ENCODE results near the gene EEIG2. TPM values are rescaled to one million over a fixed set of nuclear protein-coding genes. Genes with fewer than 3 reads are reported as not detected.

The EEIG2 gene
- total RNA-seq, 1 donor: 23.7 TPM

GRCh38 chr1:108523829-108524228, 36.1 kb upstream of the EEIG2 start:
- H3K4me3 ChIP-seq (ENCODE audit: low read depth, low read length): no peak overlapping the region
- no peak for DNase-seq (ENCODE audit: low read depth)
- TF ChIP-seq CTCF (IDR thresholded peaks at IDR 0.05; ENCODE audit: insufficient read depth, low read depth, low read length): no peak

- TF ChIP-seq CTCF (IDR thresholded peaks at IDR 0.05; ENCODE audit: insufficient read depth, low read depth, low read length): no peak
- no peak overlapping the region for H3K4me3 ChIP-seq (ENCODE audit: low read depth, low read length)
- no peak for DNase-seq (ENCODE audit: low read depth)
Observed at GRCh38 chr1:108524676-108525075, 35.2 kb upstream of the EEIG2 start.

GRCh38 chr1:108527135-108527534, 32.8 kb upstream of the EEIG2 start:
- DNase-seq (ENCODE audit: low read depth): no peak
- TF ChIP-seq CTCF (IDR thresholded peaks at IDR 0.05; ENCODE audit: insufficient read depth, low read depth, low read length): no peak
- no peak overlapping the region for H3K4me3 ChIP-seq (ENCODE audit: low read depth, low read length)

- no peak for DNase-seq (ENCODE audit: low read depth)
- no peak overlapping the region for H3K4me3 ChIP-seq (ENCODE audit: low read depth, low read length)
- no peak for TF ChIP-seq CTCF (IDR thresholded peaks at IDR 0.05; ENCODE audit: insufficient read depth, low read depth, low read length)
Observed at GRCh38 chr1:108527837-108528236, 32.1 kb upstream of the EEIG2 start.

- DNase-seq (ENCODE audit: low read depth): no peak
- no peak overlapping the region for H3K4me3 ChIP-seq (ENCODE audit: low read depth, low read length)
- TF ChIP-seq CTCF (IDR thresholded peaks at IDR 0.05; ENCODE audit: insufficient read depth, low read depth, low read length): no peak
Observed at GRCh38 chr1:108531444-108531843, 28.5 kb upstream of the EEIG2 start.

GRCh38 chr1:108532730-108533129, 27.2 kb upstream of the EEIG2 start:
- no peak for TF ChIP-seq CTCF (IDR thresholded peaks at IDR 0.05; ENCODE audit: insufficient read depth, low read depth, low read length)
- H3K4me3 ChIP-seq (ENCODE audit: low read depth, low read length): no peak overlapping the region
- no peak for DNase-seq (ENCODE audit: low read depth)

- H3K4me3 ChIP-seq (ENCODE audit: low read depth, low read length): no peak overlapping the region
- TF ChIP-seq CTCF (IDR thresholded peaks at IDR 0.05; ENCODE audit: insufficient read depth, low read depth, low read length): no peak
- DNase-seq (ENCODE audit: low read depth): no peak
Observed at GRCh38 chr1:108533351-108534083, 26.4 kb upstream of the EEIG2 start.

Measured in fibroblast of villous mesenchyme (primary cell).